OCI-LY3 (cell line): ENCODE data around the gene ZNF728.

Experiments
- EZH2phosphoT487 ChIP-seq: fragments of 200-600 bp; shearing (Covaris generic); IDR thresholded peaks from 2 replicates; pipeline ENCODE4 v1.6.1; 2018; ENCODE audit warnings: antibody characterized with exemption, mixed run types, low read depth
- TF ChIP-seq, protein P1 (sequence below): fragments of 200-600, 300-600 bp; sonication (generic); IDR thresholded peaks from 2 replicates; pipeline ENCODE4 v1.5.1; 2014; ENCODE audit warnings: antibody characterized with exemption, low read length, low read depth

DNA sequence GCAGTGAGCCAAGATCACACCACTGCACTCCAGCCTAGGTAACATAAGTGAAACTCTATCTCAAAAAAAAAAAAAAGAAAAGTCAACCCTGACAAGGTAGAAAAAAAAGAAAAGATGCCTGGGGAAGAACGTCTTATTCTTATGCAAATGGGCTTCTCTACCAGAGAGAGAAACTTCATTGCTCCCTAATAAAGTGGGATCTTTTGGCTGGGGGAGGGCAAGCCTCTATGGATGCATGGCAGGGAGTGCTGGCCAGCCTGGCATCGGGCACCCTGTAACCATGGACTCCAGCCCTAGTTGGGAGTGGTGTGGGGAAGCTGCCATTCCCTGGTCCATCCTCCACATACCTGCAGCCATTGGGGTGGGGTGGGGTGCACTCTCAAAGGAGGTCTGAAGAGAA, 30.7 kb upstream of the ZNF728 start:
- TF ChIP-seq, protein P1, sequence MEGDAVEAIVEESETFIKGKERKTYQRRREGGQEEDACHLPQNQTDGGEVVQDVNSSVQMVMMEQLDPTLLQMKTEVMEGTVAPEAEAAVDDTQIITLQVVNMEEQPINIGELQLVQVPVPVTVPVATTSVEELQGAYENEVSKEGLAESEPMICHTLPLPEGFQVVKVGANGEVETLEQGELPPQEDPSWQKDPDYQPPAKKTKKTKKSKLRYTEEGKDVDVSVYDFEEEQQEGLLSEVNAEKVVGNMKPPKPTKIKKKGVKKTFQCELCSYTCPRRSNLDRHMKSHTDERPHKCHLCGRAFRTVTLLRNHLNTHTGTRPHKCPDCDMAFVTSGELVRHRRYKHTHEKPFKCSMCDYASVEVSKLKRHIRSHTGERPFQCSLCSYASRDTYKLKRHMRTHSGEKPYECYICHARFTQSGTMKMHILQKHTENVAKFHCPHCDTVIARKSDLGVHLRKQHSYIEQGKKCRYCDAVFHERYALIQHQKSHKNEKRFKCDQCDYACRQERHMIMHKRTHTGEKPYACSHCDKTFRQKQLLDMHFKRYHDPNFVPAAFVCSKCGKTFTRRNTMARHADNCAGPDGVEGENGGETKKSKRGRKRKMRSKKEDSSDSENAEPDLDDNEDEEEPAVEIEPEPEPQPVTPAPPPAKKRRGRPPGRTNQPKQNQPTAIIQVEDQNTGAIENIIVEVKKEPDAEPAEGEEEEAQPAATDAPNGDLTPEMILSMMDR: no peak
- TF ChIP-seq EZH2phosphoT487: no peak
